HG02571 (cell line): Measurements from ENCODE around the gene DDX41.
"Not testable (repeated sequence)": the region's sequence is repeated elsewhere in the genome, so short reads cannot be mapped to it uniquely, and the experiment has no call there.

Experiments used
- ATAC-seq: cut with Tn5 transposase; IDR thresholded peaks from one replicate; pipeline ENCODE4 v1.9.1; 2021; ENCODE audit warnings: mild to moderate bottlenecking, moderate library complexity; ENCODE audit not compliant: unreplicated experiment

Gene DDX41

DNA sequence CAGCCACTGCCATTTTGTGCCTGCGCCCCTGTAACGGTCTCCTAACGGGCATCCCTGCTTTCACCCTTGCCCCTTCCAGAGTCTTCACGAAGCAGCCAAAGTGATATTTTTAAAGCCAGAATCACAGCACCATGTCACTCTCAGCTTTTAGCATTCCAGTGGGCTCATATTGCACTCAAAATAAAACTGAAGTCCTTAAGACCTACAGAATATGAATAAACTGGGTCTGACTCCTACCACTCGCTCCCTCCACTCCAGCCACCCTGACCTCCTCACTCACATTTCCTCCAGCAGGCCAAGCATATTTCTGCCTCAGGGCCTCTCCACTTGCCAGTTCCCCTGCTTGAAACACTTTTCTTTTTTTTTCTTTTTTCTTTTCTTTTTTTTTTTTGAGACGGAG lies 16.9 kb downstream of the DDX41 start:
- ATAC-seq = no peak

DNA sequence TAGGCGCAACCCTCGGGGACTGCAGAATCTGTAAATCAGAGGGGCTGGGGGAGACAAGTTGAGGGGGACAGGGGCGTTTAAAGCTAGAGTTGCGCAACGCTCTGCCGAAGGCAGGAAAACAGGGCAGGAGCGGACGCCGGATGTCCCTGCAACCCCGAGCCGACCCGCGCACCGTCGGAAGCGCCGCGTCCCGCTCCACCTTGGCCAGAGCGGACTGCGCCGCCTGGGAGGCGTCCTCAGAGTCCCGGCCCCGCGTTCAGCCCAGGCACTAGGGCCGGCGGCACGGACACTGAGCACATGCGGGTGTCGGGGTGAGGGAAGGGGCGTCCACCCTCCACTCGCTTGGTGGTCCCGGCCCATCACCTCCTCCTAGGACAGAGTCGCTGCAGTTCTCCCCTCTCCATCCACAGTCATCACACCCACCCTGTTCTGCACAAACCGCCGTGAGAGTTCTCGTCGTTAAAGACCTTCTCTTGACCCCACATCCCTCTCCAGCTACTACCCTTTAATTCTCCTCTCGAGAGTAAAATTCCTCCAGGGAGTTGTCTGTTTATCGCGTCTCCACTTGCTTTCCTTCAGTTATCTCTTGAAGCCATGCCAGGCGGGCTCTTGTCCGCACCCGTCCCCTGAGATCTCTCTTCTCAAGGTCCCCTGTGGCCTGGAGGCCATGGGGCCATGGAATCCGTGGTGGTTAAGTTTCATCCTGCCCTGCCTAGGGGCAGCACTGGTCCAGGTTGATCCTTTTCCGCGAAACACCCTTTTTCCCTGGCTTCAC lies 18.6 kb downstream of the DDX41 start:
- no peak for ATAC-seq

DNA sequence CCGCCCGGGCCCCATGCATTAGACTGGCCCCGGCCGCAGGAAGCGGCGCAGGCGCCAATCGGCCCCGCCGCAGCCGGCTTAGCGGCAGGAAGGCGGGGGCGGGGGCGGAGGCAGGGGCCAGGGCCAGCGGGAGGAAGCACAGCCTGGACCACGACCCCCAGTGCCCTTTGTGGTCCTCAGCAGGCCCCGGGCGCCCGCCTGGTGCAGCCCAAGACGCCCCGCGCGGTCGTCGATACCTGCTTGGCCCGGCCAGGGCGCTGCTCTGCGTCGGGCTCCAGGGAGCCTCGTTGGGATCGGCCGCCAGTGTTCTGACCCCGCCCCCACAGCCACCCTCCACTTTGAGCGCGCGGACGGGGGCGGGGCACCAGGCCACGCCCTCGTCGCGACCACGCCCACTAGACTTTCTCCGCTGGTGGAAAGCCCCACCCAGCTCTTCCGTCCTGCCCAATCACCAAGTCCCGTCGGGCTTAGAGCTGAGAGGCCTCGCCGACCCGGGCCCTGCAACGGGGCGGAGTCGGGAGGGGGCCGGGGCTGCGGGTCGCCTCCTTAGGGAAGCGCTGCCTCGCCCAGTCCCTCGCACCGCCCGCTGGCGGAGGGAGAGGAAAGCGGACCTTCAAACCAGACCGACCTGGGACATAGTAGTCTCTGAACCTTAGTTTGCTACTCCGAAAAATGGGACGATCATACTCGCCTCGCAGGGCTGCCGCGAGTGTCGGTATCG lies 19.3 kb downstream of the DDX41 start, which contains the start of gene PDLIM7:
Gene PDLIM7, minus strand, starts transcription at position 313 of the 721 bp plus-strand sequence. CDS start 1,092 bp downstream, outside the sequence.
- peak; percentile 78 for ATAC-seq

DNA sequence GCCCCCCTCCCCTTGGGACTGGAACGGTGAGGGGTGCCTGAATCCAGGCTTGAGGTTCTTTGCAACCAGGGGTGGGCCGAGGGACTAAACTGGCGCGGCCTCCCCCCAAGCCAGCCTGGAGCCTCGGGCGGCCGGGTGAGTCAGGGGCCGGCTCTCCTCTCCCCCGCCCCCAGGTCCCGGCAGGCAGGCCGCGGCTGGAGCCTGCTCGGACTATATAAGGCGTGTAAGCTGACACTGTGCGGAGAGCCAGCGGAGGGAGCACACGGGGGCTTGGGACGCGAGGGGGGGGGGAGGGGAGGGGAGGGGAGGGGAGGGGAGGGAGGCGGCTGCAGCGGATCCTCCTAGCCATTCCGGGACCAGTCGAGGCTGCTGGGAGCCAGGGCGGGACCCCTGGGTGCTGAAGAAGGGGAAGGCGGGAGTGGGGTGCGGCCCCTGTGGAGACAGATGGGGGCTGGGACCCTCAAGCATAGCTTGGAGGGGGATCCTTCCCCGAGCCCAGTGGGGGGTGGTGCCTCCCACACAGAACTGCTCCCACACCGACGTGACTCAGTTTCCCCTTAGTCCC lies 20.0 kb downstream of the DDX41 start:
- ATAC-seq = no peak

DNA sequence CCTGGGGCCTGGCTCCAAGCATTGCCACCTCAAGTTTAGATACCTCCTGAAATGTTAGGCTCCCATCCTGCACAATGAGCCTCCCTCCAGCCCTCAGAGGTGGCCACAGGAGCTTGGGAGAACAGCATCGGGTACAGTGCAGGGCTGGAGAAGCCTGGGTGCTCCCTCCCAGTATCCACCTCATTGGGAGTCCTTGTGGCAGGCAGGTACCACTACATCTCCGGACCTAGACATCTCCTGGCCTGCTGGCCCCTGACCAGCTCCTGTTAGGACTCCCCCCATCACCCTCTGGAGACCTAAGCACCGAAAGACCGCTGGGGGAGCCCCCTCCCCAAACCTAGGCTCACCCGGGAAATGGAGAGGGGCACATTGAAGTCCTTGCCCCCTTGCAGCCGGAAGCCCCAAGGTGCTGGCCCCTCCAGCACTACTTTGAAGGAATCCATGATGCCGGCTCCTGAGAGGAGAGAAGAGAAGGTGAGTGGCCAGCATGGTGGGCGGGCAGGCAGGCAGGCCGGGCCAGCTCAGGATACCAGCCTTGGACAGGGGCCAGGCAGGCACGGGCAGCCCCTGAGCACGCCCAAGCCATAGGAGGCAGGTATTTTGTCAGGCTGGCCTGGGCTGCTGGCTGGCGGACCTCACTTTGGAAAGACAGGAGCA lies 20.6 kb downstream of the DDX41 start:
- no peak for ATAC-seq

DNA sequence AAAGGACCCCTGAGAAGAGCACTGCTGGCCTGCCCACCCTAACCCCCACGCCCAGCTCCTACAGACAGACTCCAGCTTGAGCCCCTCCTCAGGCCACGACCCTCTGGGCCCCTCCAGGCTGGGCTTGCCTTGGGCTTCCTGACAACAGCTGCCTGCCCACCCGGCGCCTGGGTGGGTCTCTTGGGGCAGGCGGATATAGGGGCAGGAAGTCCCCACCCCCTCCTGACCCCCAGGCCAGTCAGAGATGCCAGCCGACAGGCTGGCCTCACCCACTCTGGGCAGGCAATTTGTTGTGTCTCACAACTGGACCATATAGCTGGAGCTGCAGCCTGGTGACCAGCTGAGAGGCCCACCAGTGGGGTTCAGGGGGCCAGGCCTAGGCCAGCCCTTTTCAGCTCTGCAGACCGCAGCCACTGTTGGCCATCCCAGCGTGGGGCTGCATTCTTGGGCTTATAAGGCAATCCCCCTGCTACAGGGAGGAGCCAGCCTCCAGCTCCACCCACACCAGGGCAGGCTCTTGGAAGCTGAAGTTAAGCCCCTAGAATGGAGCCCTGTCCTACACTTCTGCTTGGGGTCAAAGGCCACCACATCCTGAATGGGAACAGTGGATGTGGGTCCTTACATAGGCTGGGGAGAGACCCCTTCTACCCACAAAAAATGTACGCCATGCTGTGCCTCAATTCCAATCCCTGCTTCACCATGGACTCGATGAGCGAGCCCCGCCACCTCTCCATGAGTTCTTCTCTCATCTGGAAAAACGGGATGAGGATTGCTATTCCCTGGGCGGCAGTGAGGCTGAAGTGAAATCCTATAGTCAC lies 21.3 kb downstream of the DDX41 start:
- no peak for ATAC-seq

DNA sequence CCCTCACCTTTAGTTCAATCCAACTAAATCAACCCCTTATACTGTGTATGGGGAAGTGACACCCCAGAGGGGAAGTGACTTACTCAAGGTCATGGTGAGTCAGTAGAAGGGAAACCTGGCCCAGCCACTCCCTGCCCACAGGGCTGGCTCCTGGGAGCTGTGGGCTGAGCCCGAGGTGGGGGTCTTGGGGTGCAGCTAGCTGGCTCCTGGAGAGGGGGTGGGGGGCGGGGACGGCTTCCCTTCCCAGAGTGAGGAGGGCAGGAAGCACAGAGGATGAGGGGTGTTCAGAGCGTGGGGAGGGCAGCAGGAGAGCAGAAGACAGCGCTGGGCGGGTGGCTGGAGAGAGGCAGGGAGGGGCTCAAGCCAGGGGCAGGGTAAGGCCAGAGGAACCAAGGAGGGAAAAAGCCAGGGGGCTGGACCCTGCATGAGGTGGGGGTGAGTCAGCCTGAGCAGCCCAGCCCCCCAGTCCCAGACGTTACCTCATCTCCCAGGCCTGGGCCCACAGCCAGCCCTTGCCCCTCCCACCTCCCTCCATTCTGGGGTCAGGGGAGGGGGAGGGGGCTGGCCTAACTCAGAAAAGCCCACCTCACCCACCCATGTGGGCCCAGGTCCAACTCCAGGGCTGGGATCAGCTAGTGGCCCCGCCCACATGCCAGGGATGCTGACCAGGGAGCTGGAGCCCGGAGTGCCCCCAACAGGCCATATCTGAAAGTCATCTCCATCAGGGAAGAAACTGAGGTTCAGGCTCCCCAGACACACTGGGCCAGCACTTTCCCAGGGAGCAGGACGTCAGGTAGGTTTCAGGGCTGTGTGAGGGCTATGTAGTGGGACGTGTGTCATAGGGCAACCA lies 22.2 kb downstream of the DDX41 start:
- no peak for ATAC-seq

DNA sequence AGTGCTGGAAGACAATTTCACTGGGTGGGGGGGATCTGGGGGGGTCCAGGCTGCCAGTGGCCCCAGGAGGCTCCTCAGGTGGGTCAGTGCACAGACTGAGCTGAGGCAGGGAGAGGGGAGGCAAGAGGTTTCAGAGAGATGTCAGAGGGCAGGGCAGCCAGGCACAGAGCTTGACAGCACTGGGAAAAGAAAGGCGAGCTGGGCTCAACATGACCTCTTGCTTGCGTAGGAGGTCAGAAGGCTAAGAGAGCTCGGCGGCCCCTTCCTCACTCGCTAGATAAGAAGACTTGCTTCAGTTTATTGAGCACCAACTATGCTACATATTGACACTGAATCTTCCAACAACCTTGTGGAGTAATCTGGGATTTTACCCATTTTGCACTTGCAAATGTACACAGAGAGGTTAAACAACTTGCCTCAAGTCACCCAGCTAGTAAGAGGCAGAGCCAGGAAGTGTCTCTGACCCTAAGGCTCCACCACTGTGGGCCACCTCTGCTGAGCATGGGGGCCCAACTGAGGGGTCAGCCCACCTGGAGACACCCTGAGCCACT lies 22.9 kb downstream of the DDX41 start:
- no peak for ATAC-seq

DNA sequence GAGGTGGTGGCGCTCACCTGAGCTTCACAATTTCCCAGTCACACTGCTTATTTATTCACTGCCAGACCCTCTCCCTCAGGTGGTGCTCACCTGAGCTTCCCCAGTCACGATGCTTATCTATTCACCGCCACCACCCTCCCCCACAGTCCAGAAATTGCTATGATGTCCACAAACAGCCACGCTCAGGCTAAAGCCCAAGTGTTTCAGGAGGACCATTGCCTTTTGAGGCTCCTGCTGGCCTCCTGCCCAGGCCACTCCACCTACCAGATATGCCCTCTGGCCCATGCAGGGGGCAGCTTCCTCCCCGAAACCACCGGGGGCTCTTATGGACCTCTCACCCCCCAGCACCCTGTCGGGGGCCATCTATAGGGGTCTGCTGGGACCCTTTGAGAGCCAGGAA lies 23.9 kb downstream of the DDX41 start:
- no peak for ATAC-seq

DNA sequence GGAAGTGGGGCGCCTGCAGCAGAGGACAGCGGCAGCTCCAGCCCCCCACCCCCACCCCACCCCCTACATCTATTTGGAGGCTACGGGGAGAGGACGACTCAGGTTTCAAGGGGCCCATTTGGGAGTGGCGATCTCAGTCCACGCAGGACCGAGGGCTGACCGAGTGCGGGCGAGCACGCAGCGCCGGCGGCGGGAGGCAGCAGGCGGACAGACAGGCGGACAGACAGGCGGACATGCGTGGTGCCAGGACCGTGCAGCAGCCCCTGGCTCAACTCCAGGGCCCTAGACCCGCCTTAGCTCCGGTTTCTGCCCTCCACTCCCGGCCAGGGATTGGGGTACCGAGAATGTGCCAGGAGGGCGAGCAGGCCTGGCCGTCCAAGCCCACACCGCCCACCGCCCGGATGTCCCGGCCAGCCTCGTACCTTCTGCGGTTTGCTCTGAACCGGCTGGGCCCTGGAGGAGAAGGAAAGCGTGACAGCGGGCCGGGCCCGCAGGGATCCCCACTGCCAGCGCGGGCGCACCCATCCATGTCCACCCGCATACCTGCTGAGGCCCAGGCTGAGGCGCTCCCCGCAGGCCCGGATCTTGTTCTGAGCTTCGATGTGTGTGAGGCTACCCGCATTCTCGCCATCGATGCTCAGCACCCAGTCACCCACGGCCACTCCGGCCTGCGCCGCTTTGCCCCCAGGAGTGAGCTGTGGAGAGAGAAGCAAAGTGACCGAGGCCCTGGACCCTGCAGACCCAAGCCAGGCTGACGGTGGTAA lies 24.6 kb downstream of the DDX41 start:
- ATAC-seq = no peak

DNA sequence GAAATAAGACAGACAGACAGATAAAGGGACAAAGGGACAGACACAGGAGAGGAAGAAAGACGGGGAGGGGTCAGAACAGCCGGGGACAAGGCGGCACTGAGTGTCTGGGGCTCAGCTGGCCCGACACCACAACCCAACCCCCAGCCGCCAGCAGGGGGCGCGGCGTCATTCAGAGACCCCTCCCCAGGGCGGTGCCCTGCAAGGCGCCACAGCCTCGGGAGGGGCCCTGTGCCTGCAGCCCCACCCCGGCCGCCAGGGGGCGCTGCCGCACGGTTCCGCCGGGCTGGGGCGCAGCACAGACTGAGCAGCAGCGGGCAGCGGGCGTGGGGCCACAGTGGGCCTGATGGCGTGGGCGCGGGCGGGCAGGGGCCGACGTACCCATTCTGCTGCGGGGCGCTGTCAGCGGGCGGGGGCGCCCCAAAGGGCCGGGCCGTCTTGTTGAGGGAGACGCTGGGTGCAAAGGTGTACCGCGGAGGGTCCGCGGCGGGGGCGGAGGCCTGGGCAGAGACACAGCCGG lies 25.3 kb downstream of the DDX41 start:
- no peak for ATAC-seq

DNA sequence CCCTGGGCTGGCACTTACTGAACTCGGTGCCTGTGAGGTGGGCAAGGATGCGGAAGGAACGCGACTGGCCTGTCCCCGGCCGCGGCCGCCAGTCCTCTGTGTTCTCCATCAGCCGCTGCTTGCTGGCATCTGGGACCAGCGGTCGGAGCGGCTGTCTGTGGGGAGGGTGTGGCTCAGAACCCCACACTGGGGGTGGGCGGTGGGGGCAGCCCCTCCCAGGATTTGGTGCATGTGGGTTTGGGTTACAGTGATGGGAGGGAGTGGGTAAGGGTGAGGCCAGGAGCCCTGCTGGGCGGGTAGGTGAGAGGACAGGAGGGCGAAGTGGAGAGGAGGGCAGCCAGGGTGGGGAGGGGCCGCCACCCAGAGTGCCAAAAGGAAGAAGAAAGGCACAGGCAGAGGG lies 25.8 kb downstream of the DDX41 start:
- ATAC-seq = no peak

DNA sequence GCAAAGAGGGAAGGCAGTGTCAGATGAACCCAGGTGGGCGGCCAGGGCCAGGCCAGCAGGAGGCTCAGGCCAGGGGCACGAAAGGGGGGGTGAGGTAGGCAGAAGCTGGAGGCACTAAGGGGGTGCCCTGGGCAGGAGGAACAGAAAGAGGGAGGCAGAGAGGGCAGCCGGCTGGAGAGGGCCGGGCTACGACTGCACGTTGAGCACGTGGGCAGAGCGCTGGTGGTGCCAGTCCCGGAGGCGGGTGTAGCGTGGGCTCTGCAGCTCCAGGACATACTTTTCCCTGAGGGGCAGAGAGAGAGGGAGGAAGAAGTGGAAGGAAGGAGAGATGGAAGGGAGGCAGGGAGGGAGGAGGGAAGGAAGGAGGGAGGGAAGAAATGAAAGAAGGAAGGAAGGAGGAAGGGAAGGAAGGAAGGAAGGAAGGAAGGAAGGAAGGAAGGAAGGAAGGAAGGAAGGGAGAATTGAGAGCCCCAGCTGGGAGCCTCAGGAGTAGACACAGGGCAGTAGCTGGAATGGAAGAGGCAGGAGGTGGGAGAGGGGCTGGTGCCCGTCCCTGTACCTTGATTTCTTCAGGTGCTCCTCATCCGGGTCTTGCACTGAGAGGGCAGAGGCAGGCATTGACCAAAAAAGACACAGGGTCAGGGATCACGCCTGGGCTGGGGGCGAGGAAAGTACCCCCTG lies 26.3 kb downstream of the DDX41 start:
- ATAC-seq = no peak

DNA sequence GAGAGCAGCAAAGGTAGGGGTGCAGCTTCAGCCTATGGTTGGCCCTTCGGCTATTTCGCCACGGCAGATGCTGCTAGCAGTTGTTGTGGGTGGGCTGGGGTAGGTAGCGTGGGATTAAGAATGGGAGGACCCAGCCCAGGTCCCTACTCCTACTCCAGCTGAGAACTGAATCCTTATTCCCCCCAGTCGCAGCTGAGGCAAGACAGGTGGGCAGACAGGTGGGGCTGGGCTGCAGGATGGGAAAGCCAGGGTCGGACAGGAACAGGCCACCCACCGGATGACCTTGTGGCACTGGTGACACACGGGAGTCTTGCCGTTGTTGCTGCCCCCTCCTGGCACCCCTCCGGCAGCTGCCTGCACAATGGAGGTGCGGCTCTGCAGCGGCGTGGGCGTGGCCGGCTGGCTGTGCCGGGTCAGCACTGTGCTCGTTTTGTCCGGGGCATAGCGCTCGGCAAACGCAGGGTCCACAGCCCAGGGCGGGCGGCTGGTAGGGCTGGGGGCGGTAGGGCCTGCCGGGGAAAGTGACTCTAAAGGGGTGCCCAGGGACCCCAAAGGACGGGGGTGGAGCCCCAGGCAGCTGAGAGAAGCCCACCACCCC lies 27.5 kb downstream of the DDX41 start:
- ATAC-seq = no peak

DNA sequence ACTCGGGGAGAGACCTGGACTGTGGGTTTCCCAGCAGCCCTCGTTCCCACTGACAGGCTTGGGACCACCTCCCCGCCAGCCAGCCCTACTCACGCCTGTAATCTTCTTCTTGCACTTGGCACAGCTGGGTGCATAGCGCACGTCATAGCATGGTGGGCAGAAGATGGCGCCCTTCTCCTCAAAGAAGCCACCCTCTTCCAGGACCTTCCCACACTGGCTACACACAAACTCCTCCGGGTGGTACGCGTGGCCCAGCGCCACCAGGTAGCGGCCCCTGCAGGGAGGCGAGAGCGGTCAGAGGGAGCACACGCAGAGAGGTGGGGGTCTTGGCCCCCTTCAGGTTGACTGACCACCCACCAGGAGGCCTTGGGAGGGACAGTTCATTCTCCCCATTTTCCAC lies 28.8 kb downstream of the DDX41 start:
- no peak for ATAC-seq

DNA sequence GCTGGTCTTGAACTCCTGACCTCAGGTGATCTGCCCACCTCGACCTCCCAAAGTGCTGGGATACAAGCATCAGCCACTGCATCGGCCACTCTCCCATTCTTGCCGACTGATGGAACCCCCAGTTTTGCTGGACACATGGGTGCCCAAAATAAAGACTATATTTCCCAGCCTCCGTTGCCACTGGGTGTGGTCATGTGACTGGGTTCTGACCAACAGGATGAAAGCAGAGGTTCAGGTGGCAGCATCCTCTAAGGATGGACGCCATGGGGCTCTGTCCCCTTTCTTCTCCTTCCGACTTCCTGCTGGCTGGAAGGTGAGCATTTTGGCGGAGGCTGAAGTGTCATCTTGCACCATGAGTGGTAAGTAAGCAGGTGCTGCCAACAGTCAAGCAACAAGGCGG lies 29.6 kb downstream of the DDX41 start:
- ATAC-seq = no peak

DNA sequence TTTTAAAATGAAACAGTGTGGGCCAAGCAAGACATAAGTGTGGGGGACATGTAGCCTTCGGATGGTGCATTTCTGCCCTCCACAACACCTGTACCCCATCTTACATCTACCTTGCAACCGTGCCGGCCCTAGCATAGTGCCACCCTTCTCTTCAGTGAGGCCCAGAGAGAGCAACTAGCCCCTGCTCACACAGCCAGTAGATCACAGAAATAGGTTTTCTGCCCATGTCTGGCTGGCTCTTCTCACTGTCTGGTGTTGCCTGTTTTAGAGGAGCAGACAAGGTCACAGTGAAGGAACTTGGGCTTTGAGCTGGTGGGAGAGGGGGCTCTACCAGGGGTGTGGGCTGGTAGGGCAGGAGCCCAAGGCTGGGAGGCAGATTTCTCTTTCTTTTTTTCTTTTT lies 30.5 kb downstream of the DDX41 start:
- ATAC-seq = no peak

DNA sequence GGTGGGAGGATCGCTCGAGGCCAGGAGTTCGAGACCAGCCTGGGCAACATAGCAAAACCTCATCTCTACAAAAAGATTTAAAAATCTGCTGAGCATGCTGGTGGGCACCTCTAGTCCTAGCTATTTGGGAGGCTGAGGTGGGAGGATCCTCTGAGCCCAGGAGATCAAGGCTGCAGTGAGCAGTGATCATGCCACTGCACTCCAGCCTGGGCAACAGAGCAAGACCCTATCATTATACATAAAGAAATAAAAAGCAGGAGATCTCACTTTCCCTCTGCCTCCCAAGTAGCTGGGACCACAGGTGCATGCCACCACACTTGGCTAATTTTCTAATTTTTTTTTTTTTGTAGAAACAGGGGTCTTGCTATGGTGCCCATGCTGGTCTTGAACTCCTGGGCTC lies 31.0 kb downstream of the DDX41 start:
- not testable (repeated sequence) for ATAC-seq
